Omental fat pad (tissue), 4 donors: ENCODE results near the gene GNAI1. TPM values are rescaled to one million over a fixed set of nuclear protein-coding genes. Genes with fewer than 3 reads are reported as not detected.

Source experiments
- ATAC-seq: fragments of 150-250 bp; one replicate; pipeline ENCODE4 v1.9.1; 2016; ENCODE audit warnings: mild to moderate bottlenecking, moderate library complexity; ENCODE audit not compliant: low FRiP score
- DNase-seq: peaks from one replicate; pipeline ENCODE4 v3.0.0-alpha.2; 2019; ENCODE audit warnings: low spot score
- total RNA-seq, 4 donors: library from RNA; depleted of rRNA; stranded (reverse); fragments of >200 nt; gene quantifications; one replicate each; pipeline ENCODE4 v1.1.0, GENCODE V29; 2016
- TF ChIP-seq, protein P1 (sequence below), 3 donors: fragments of 450-650 bp; IDR thresholded peaks; one replicate each; pipeline ENCODE4 v1.5.1; 2016 to 2017; ENCODE audit warnings: antibody characterized with exemption in 3 of 3, mild to moderate bottlenecking in 3 of 3, moderate library complexity in 2 of 3

GNAI1 gene
- total RNA-seq, 4 donors from 2014 or later, result 62.2 to 149 (median 92.6) TPM

DNA sequence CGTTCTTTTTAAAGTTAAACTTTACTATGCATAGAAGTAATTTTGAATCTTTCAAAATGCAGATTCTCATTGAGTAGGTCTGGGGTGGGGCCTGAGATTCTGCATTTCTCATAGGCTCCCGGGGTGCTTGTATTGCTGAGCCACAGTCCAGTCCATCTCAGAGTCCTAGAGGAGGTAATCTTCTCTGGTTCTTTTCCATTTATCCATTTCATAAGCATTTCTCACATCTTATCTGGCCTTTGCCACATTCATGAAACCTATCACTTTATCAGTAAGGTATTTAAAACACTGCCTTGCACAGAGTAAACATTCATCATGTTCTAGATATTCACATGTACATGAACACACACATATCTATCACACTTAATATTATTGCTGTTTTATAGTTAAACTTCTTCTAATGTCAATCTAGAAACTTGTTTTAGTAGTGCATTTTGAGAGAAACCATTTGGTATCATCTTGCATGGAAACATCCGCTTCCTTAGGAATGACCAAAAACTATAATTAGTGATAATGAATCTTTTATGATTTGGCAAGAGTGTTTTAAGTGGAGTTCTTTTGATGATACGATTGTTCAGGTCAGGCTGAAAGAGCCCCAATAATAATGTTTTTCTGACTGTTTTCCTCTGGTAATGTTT lies 12.0 kb downstream of the GNAI1 start:
- DNase-seq (no peak), ATAC-seq (no peak)
- TF ChIP-seq, protein P1, sequence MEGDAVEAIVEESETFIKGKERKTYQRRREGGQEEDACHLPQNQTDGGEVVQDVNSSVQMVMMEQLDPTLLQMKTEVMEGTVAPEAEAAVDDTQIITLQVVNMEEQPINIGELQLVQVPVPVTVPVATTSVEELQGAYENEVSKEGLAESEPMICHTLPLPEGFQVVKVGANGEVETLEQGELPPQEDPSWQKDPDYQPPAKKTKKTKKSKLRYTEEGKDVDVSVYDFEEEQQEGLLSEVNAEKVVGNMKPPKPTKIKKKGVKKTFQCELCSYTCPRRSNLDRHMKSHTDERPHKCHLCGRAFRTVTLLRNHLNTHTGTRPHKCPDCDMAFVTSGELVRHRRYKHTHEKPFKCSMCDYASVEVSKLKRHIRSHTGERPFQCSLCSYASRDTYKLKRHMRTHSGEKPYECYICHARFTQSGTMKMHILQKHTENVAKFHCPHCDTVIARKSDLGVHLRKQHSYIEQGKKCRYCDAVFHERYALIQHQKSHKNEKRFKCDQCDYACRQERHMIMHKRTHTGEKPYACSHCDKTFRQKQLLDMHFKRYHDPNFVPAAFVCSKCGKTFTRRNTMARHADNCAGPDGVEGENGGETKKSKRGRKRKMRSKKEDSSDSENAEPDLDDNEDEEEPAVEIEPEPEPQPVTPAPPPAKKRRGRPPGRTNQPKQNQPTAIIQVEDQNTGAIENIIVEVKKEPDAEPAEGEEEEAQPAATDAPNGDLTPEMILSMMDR (IDR thresholded peaks at IDR 0.05), result no peak

DNA sequence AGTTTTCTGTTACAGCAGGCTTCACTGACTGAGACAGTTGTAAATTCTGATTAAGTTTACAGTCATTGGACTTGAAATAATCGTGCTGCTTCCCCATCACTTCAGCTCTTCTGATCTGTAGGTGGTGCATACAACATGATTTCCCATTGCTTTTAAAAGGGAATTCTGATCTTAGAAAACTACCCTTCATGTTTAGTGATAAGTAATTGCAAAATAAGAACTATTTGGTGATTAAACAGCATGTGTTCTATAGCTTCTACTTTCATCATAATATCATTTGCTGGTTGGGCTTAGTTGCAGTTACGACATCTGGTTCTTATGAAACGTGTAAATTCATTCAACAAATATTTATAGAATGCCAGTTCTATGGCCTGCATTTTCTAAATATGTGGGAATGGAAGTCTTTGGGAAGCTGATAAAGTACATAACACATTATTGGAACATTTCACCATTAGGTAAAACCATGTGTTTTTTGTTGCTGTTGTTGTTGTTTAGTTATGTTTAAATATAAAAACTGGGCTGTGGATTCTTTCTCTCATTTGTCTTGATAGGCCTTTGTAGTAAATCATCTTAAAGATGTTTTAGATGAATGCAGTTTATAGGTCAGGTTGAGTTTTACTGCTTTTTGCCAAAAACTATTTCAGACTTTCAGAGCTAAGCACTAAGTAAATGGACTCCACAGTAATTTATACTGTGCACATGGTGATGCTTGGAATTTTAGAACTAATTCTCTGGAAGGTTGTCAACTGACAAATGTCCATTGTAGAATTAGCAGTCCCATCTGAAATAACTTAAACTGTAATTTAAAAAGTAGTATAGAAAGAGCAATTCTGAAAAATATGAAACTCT lies 13.1 kb downstream of the GNAI1 start:
- TF ChIP-seq, protein P1 (IDR thresholded peaks at IDR 0.05), result no peak
- peak; percentile 65 for ATAC-seq

DNA sequence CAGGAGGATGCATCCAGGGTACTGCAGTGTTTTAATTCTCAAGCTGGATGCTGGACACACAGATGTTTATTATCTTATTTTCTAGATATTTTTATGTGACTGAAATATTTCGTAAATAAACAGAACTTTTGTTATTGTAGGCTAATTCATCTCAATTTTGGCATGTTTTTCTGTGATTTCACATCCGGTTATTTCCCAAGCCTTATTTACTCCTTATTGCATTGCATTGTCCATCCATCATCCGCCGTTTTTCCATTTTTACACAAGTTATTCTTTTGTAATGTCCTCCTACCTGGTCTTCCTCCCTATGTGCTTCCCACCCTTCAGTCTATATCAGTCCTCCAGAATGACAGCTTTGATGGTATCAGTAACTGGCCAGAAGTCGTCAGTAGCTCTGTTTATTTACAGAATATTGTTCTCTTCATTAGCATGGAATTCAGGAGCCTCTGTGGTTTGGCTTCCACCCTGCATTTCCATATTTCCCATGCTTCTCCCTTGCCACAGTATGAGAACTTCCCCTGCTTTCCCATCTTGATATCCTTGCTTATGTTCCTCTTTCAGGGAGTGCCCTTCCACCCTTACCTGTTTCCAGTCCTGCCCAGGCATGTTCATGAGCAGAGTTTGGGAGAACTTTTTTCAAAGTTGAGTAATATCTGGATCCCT lies 16.1 kb downstream of the GNAI1 start:
- no peak for DNase-seq
- no peak for ATAC-seq
- TF ChIP-seq, protein P1 (IDR thresholded peaks at IDR 0.05), result no peak

More for the DNA sequence above, 13.1 kb downstream of the GNAI1 start:
- DNase-seq, result no peak

DNA sequence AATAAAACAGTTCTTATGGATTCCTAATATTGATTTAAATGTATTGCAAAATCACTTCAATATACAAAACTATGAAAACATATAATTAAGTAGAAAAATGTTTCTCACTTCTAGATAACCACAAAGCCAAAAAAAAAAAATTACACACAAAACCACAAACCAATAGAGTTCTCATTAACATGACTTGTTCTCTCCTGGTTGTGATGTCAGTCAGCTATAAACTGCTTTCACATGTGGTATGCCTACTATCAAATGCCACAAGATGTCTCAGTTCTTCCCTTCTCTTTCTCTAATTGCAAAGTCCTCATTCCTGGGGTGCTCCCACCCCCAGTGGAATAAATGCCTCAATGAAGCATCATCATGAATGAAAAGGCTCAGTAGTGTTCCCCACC lies 16.6 kb downstream of the GNAI1 start:
- TF ChIP-seq, protein P1 (IDR thresholded peaks at IDR 0.05), result no peak
- ATAC-seq (no peak), DNase-seq (no peak)

DNA sequence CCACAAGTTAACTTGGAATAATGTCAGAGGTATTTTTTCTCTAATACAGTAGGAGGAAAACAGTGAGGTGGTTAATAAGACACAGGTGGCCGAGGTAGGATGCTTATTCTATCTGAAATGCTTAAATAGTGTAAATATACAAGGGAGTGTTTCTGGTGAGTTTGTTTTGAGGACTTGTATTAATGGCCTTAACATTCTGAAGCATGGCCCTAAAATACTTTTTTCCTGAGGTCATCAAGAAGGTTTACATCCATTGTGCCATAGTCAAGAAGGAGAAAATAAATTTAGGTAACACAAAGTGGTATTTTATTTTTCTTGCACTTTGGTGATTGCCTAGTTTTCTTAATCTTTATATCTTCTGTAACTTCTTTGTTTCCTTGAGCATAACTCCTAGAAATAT lies 18.8 kb downstream of the GNAI1 start:
- TF ChIP-seq, protein P1 (IDR thresholded peaks at IDR 0.05), result no peak
- no peak for ATAC-seq
- DNase-seq, result no peak

DNA sequence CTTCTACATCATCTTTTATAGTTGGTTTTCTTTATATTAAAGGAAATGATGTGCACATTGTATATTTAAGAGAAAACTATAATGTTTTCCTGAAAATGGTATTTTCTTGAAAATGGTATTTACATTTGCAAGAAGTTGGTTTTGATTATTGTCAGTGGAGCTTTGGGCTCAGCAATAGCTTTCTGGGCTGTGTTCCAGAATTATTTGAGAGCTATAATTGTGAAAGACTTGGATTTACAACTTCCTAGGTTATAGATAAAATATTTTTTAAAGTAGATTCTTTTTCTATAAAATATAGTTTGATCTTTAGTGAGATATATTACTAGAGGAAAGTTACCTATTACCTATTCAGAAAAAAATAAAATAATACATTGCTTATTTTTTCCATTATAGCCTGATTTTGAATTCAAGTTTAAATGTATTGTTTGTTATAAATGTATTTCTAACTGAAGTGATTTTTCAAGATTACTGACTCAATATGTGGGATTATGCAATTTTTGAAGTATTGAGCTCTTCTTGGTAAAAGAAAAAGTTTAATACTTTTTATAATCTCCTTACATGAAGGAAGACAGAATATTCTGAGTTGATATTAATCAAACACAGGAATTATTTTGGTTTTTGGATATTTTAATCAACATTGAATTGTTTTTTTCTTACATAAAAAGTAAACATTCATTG lies 20.2 kb downstream of the GNAI1 start:
- DNase-seq, result no peak
- ATAC-seq, result no peak
- TF ChIP-seq, protein P1 (IDR thresholded peaks at IDR 0.05), result no peak
